HG03039 (cell line): ENCODE data around the gene SLC6A16.
A peak's percentile ranks its signal among the peaks of the same experiment; 100 is the strongest.
"Not testable (repeated sequence)": the region's sequence is repeated elsewhere in the genome, so short reads cannot be mapped to it uniquely, and the experiment has no call there.

Experiments used
- ATAC-seq: cut with Tn5 transposase; IDR thresholded peaks from one replicate; pipeline ENCODE4 v1.9.1; 2021; ENCODE audit warnings: mild to moderate bottlenecking, moderate library complexity; ENCODE audit not compliant: unreplicated experiment

The SLC6A16 gene

GRCh38 chr19:49331616-49332055 is 6.6 kb upstream of the SLC6A16 start:
- no peak for ATAC-seq

DNA sequence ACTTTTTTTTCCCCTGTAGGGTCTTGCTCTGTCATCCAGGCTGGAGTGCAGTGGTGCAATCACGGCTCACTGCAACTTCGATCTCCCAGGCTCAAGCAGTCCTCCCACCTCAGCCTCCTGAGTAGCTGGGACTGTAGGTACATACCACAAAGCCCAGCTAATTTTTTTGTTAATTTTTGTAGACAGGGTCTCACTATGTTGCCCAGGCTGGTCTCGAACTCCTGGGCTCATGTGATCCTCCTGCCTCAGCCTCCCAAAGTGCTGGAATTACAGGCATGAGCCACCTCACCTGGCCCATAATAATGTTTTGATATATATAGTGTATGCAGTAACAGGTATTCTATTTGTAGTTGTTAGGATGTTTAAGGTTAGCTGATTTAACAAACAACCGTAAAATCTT is 6.2 kb upstream of the SLC6A16 start:
- ATAC-seq = not testable (repeated sequence)

GRCh38 chr19:49328741-49329140 is 3.8 kb upstream of the SLC6A16 start:
- no peak for ATAC-seq

DNA sequence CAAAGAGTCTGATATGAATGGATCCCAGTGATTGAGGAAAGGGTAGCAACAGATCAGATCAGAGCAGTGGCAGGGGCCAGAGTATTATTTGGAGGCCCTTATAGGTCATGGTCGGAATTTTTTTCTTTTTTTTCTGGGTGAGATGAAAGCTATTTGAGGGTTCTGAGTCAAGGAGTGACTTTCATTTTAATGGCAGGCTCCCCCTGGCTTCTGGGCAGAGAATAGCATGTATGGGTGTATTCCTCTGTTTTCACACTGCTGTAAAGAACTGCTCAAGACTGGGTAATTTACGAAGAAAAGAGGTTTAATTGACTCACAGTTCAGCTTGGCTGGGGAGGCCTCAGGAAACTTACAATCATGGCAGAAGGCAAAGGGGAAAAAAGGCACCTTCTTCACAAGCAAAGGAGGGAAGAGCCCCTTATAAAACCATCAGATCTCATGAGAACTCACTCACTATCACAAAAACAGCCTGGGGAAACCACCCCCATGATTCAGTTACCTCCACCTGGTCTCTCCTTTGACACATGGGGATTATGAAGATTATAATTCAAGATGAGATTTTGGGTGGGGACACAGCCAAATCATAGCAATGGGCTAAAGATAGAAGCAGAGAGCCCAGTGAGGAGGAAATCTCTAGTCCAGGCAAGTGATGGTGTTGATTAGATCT is 3.0 kb upstream of the SLC6A16 start:
- ATAC-seq = no peak

DNA sequence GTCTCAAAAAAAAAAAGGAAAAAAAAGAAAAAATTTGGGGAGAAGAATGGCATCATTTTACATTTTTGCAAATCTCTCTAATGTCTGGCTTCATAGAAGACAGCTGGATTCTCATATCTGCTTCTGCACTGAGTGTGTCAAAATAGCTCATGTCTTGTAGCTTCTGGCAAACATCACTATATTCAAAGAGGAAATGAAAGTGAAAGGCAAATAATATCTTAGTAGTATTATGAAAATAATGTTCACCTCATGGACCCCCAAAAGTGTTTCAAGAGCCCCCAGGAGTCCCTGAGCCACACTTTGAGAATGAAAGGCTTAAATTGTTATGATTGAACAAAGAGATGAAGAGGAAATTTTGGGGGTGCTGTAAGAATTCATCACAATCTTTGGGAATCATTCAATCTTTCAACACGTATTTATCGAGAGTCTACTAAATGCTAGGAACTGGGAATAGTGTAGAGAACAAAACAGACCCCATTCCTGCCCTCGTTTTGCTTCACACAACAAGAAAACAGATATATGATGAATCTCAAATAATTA is 1.2 kb upstream of the SLC6A16 start:
- ATAC-seq = no peak

GRCh38 chr19:49325756-49326155 is 765 bp upstream of the SLC6A16 start:
- ATAC-seq = not testable (repeated sequence)

- ATAC-seq = no peak
Observed at GRCh38 chr19:49318296-49318695, 6.7 kb downstream of the SLC6A16 start.

DNA sequence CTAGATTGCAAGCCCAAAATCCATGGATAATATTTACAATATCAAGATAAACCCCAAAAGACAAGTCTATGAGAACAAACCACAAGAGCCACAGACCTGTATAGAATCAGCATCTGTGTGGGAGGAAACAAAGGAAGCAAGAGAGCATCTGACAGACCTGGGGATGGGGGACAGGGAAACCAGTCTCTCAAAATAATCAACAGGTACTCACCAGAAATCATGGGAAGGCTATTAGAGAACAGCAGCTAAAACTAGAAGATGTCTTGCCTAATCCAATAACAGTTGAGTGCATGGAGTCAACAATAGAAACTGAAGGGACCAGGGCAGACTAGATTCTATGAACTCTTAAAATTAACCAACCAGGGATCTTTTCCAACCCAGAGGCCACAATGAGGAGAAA is 8.7 kb downstream of the SLC6A16 start:
- no peak for ATAC-seq

DNA sequence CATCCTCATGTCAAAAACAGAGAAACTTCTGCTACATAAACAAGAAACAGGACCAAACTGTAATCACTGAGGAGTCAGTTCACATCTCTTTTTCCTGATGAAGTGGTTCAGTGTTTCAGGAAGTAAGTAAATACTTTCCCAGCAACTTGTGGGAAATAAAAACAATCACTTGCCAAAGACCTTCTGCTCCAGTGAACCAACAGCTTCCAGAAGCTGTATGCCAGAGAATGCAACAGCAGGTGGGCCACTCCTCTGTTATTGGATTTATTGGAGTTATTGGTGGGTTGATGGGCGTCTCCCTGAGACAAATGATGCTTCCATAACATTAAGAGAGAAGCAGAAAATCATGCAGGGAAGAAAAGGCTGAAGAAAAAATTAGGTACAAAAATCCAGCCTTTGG is 9.9 kb downstream of the SLC6A16 start:
- ATAC-seq = no peak

DNA sequence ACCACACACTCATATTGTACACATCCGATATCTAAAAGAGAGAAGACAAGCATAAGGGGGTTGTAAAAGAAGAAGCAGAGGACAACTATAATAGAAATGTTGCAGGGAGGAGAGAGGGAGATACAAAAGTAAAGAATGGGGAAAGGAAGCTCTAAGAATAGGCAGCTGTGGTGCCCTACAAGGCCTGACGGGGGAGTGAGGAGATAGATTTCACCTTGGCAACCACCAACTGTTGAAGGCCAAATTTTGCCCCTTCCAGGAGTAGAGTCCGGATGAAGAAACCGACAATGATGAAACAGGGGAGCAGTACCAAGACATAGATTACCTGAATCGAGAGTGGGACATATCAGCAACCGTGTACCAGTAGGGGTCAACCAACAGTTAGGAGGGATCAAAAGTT is 15.9 kb downstream of the SLC6A16 start:
- no peak for ATAC-seq

DNA sequence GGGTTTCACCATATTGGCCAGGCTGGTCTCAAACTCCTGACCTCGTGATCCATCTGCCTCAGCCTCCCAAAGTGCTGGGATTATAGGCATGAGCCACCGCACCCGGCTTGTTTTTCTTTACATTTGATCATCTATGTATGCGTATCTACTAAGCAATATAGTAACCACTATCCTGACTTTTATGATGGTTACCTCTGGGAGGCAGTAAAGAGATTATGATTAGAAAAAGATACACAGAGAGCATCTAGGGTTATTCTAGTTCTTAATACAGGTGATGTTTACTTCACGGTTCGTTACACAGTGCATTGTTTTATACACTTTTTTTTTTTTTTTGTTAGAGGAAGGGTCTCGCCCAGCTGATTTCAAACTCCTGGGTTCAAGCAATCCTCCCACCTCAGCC is 18.3 kb downstream of the SLC6A16 start:
- not testable (repeated sequence) for ATAC-seq

DNA sequence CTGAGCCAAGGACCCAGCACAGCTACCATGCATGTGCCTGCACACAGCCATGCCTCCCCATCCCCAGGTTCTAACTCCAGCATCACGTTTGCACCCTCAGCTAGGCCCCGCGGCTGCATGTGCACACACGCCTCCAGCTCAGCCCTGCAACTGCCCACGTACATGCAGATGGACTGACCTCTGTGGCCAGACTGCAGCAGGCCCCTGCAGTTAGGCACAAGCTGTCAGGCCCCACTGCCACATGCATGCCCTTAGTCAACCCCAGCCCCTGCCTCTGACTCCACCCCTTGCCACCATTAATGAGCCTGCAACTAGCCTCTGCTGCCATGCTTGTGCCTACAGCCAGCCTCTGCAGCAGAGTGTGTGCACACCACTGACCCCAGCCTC is 23.1 kb downstream of the SLC6A16 start:
- no peak for ATAC-seq

- peak; percentile 54 for ATAC-seq
Observed at GRCh38 chr19:49301165-49301865, 23.7 kb downstream of the SLC6A16 start.

- ATAC-seq = not testable (repeated sequence)
Observed at GRCh38 chr19:49298653-49299052, 26.3 kb downstream of the SLC6A16 start.

DNA sequence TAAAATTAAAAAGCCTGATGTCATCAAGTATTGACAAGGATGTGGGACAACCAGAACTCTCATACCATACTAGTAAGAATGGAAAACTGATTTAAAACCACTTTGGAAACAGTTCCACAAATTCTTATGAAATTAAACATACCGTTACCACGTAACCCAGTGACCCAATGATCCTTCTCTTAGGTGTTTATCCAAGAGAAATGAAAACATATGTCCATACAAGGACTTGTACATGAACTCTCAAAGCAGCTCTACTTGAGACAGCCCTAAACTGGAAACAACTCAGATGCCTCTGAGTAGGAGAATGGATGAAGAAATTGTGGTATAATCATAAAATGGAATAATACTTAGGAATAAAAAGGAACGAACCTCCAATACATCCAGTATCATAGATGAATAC is 27.6 kb downstream of the SLC6A16 start:
- ATAC-seq = no peak

GRCh38 chr19:49295208-49295880 is 29.6 kb downstream of the SLC6A16 start:
- no peak for ATAC-seq

DNA sequence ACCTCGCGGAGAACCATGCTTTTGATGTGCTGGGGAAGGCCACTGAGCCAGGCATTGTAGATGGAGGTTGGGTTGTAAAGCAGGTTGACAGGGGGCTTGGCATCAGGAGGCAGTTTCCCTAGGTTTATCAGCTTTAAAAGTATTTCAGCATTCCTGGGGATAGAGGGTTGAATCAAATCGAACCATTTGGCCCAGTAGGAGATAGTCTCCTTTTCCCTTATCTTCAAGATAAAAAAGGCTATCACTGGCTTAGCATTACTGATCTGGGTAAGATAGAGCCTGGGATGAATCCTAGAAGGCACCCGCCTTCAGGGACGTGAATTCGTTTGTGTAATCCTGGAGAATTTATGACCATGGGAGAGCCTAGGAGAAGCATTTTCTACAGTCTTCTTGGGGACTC is 30.6 kb downstream of the SLC6A16 start:
- no peak for ATAC-seq

GRCh38 chr19:49290517-49290916 is 34.5 kb downstream of the SLC6A16 start:
- no peak for ATAC-seq

- not testable (repeated sequence) for ATAC-seq
Observed at GRCh38 chr19:49289286-49289685, 35.7 kb downstream of the SLC6A16 start.

GRCh38 chr19:49288205-49288604 is 36.8 kb downstream of the SLC6A16 start:
- ATAC-seq = not testable (repeated sequence)

DNA sequence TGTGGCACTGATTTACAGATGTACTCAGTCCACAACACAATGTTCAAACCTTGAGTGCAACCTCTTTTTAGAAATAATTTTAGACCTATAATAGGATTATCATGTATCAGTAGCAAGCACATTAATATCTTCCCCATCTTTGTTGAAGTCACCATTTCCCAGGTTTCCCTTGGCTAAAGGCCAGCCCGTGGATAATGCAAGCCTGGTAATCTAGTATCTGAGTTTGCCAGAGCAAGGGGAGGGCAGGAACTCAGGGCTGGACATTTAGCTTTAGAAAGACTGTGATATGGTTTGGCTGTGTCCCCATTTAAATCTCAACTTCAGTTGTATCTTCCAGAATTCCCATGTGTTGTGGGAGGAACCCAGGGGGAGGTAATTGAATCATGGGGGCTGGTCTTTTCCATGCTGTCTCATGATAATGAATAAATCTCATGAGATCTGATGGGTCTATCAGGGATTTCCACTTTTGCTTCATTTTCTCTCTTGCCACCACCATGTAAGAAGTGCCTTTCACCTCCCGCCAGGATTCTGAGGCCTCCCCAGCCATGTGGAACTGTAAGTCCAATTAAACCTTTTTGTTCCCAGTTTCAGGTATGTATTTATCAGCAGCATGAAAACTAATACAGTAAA is 37.7 kb downstream of the SLC6A16 start:
- no peak for ATAC-seq
